H1 (cell line): ENCODE results near the gene PPP1R1B. TPM values are rescaled to one million over a fixed set of nuclear protein-coding genes. Genes with fewer than 3 reads are reported as not detected.

ENCODE experiments used
- HDAC6 ChIP-seq: IDR thresholded peaks from one replicate; pipeline ENCODE4 v1.7.1; 2012; ENCODE audit warnings: low read depth, mild to moderate bottlenecking, inconsistent platforms, low read length, moderate library complexity
- SIN3A ChIP-seq, 2 experiments: IDR thresholded peaks in 1 of 2; conservative IDR thresholded peaks in 1 of 2; 2 replicates each; pipeline ENCODE4 v1.6.1; 2011 to 2012; ENCODE audit warnings: low read length in 2 of 2, improper control_type of control experiment in 1 of 2, low read depth in 1 of 2, mild to moderate bottlenecking in 1 of 2
- TCF12 ChIP-seq: IDR thresholded peaks from 2 replicates; pipeline ENCODE4 v1.6.1; 2011; ENCODE audit warnings: low read depth, mild to moderate bottlenecking, low read length
- polyA plus RNA-seq, 7 experiments: library from polyadenylated mRNA; depleted of rRNA in 3 of 7; stranded (reverse) in 5 of 7; unstranded in 2 of 7; fragments of >200 nt in 5 of 7; fragments of 200-250 nt in 2 of 7; gene quantifications; 1 replicate in 5 of 7; 2 replicates in 1 of 7; 4 replicates in 1 of 7; pipeline versions ENCODE4 v1.2.1 to v1.2.3, GENCODE V29; 2011 to 2013; ENCODE audit warnings: missing spikeins in 2 of 7, mixed read lengths in 2 of 7
- total RNA-seq: library from RNA; stranded (reverse); fragmentation: NEBNext Ultra II Directional; extraction: Animal tissue kit (Norgen Biotek cat#: 25700); gene quantifications from 2 replicates; pipeline ENCODE4 v1.2.1, GENCODE V29; 2021

Gene PPP1R1B
- total and polyA plus RNA-seq, 2 of the 8 experiments (the other 6 are each of a cell fraction or from before 2014, with no cell fraction given): 10.7 to 22.3 TPM

GRCh38 chr17:39655105-39655504 is 28.4 kb downstream of the PPP1R1B start (continued):
- TF ChIP-seq HDAC6: no peak
- no peak for TF ChIP-seq SIN3A (conservative IDR thresholded peaks at IDR 0.05 in 1 of 2, IDR thresholded peaks at IDR 0.05 in 1 of 2; ENCODE audit: low read depth in 1 of 2, low read length in 2 of 2)
- TF ChIP-seq TCF12: no peak
